CD8-positive, alpha-beta memory T cell (primary cell): Measurements from ENCODE around the gene TM9SF4. TPM values are rescaled to one million over a fixed set of nuclear protein-coding genes. Genes with fewer than 3 reads are reported as not detected.
A peak's percentile ranks its signal among the peaks of the same experiment; 100 is the strongest.

Experiments used
- CTCF ChIA-PET: fragments of 350-600 bp; sonication (Branson Sonifier 250); formaldehyde crosslinking; loops from one replicate; lab custom pipeline; 2021; ENCODE audit warnings: antibody characterized with exemption; lab: Charles Lee
- POLR2A ChIA-PET: fragments of 350-600 bp; sonication (Branson Sonifier 250); formaldehyde crosslinking; loops from one replicate; lab custom pipeline; 2021; ENCODE audit warnings: antibody characterized with exemption; lab: Charles Lee
- DNase-seq, 5 donors: peaks; one replicate each; pipeline versions ENCODE4 v3.0.0 to v3.0.0-alpha.2; 2020 to 2022; ENCODE audit warnings: mixed read lengths in 1 of 5
- H3K27ac ChIP-seq: one replicate; pipeline ENCODE4 v1.7.0; 2013; ENCODE audit warnings: low read depth, mild to moderate bottlenecking, low read length, moderate library complexity
- H3K27me3 ChIP-seq: 2 replicates; pipeline ENCODE4 v1.7.0; 2013; ENCODE audit warnings: low read length, mild to moderate bottlenecking; ENCODE audit not compliant: insufficient read depth, poor library complexity, severe bottlenecking
- H3K36me3 ChIP-seq: 2 replicates; pipeline ENCODE4 v1.7.0; 2013; ENCODE audit warnings: mild to moderate bottlenecking, low read length, moderate library complexity; ENCODE audit not compliant: insufficient read depth
- H3K4me1 ChIP-seq: 2 replicates; pipeline ENCODE4 v1.7.0; 2013; ENCODE audit warnings: mild to moderate bottlenecking, low read length, moderate library complexity; ENCODE audit not compliant: insufficient read depth
- H3K4me3 ChIP-seq: 2 replicates; pipeline ENCODE4 v1.7.0; 2013; ENCODE audit warnings: mild to moderate bottlenecking, low read length
- H3K9me3 ChIP-seq: 2 replicates; pipeline ENCODE4 v1.7.0; 2013; ENCODE audit warnings: mild to moderate bottlenecking, low read length
- H3K27ac Mint-ChIP-seq, 8 donors: one replicate each; pipeline ENCODE4 v1.8.0; 2020 to 2021; ENCODE audit warnings: mixed read lengths in 8 of 8, mild to moderate bottlenecking in 6 of 8, inconsistent platforms in 3 of 8, moderate library complexity in 3 of 8
- H3K27me3 Mint-ChIP-seq, 2 donors: one replicate each; pipeline ENCODE4 v1.8.0; 2020 to 2021; ENCODE audit warnings: mixed read lengths in 2 of 2, mild to moderate bottlenecking in 1 of 2, moderate library complexity in 1 of 2
- H3K36me3 Mint-ChIP-seq, 3 donors: one replicate each; pipeline ENCODE4 v1.8.0; 2020 to 2021; ENCODE audit warnings: mixed read lengths in 3 of 3, inconsistent platforms in 1 of 3, mild to moderate bottlenecking in 1 of 3
- H3K4me1 Mint-ChIP-seq, 3 donors: one replicate each; pipeline ENCODE4 v1.8.0; 2020 to 2021; ENCODE audit warnings: mixed read lengths in 3 of 3, inconsistent platforms in 1 of 3, mild to moderate bottlenecking in 1 of 3
- H3K4me3 Mint-ChIP-seq, 7 donors: one replicate each; pipeline ENCODE4 v1.8.0; 2020 to 2021; ENCODE audit warnings: mixed read lengths in 7 of 7, mild to moderate bottlenecking in 6 of 7, moderate library complexity in 4 of 7, inconsistent platforms in 2 of 7
- H3K9me3 Mint-ChIP-seq, 5 donors: one replicate each; pipeline ENCODE4 v1.8.0; 2020 to 2022; ENCODE audit warnings: mixed read lengths in 5 of 5, mild to moderate bottlenecking in 3 of 5, moderate library complexity in 2 of 5, inconsistent platforms in 1 of 5
- polyA plus RNA-seq: library from polyadenylated mRNA; unstranded; fragments of 300-500 nt; fragmentation: Illumina TruSeq; gene quantifications from one replicate; pipeline ENCODE4 v1.2.3, GENCODE V29; 2021
- total RNA-seq, 2 experiments: library from RNA; stranded (reverse); gene quantifications; one replicate each; pipeline ENCODE4 v1.2.3, GENCODE V29; 2021

The TM9SF4 gene, protein sequence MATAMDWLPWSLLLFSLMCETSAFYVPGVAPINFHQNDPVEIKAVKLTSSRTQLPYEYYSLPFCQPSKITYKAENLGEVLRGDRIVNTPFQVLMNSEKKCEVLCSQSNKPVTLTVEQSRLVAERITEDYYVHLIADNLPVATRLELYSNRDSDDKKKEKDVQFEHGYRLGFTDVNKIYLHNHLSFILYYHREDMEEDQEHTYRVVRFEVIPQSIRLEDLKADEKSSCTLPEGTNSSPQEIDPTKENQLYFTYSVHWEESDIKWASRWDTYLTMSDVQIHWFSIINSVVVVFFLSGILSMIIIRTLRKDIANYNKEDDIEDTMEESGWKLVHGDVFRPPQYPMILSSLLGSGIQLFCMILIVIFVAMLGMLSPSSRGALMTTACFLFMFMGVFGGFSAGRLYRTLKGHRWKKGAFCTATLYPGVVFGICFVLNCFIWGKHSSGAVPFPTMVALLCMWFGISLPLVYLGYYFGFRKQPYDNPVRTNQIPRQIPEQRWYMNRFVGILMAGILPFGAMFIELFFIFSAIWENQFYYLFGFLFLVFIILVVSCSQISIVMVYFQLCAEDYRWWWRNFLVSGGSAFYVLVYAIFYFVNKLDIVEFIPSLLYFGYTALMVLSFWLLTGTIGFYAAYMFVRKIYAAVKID
- 10 to 100 TPM; 48.0 to 49.8 TPM for total RNA-seq
- polyA plus RNA-seq, result 44.0 TPM

DNA sequence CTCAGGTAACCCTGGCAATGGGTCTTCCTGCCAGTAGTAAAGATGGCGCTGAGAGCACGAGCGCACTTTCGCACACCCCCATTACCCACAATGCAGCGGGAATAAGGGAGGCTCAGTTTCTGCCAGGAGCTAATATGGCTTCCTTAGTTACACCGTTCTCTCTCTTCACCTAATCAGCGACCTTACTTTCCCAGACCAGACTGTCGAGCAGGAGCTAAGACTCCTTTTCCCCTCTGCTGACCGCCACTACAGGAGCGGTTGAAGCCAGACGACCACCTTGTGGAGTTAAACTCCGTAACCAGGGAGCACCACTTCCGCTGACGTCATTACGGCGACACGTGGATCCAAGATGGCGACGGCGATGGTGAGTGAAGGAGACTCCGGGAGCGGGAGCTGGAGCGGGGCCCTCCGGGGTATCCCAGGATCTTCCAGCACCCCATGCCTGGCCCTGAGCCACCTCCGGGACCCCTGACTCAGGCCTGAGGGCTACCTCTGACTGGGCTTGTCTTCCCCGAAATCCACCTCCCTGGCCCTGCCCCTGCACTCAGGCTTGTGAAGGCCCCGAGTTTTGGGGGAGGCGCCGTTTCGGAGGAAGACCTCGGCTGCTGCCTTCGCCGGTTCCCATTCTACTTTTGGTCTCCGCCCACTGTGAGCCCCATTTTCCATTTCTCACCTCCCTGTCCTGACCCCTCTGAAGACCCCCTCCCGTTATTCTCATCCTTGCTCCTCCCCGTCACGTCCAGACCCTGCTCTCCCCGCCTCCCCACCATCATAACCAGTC is at the start of gene TM9SF4:
Gene TM9SF4 (plus strand): TSS at position 323 of the 781 bp plus-strand sequence. CDS start 27 bp downstream, at position 350.
- H3K36me3 ChIP-seq, result no peaks in the 10 kb centered on the region
- H3K27me3 Mint-ChIP-seq, result peaks cover 0 to 1% of the 10 kb centered on the region in 2 donors
- H3K27ac ChIP-seq, result peak within 1 kb of the TSS; percentile 100
- H3K4me1 Mint-ChIP-seq, result peaks cover 36 to 44% (median 38%) of the 10 kb centered on the region in 3 donors
- H3K4me1 ChIP-seq, result peaks cover 11% of the 10 kb centered on the region
- peak within 1 kb of the TSS; percentile 94 to 100 (median 97) for H3K4me3 Mint-ChIP-seq
- DNase-seq, result peak; percentile 80 to 93 (median 91)
- H3K36me3 Mint-ChIP-seq, result peaks cover 0 to 17% (median 0%) of the 10 kb centered on the region in 3 donors
- H3K27ac Mint-ChIP-seq, result peak within 1 kb of the TSS; percentile 93 to 100 (median 100)
- no peaks in the 10 kb centered on the region for H3K27me3 ChIP-seq
- H3K4me3 ChIP-seq, result peak within 1 kb of the TSS; percentile 99
- ChIA-PET CTCF (interaction anchor here (0.9 to 1.0 kb wide), 2 partner anchors 9 to 34 kb away, joined by 3 read pairs; no protein-coding TSS in a partner anchor), POLR2A (no interaction called here)
- no peaks in the 10 kb centered on the region for H3K9me3 ChIP-seq
- H3K9me3 Mint-ChIP-seq, result no peaks in the 10 kb centered on the region

DNA sequence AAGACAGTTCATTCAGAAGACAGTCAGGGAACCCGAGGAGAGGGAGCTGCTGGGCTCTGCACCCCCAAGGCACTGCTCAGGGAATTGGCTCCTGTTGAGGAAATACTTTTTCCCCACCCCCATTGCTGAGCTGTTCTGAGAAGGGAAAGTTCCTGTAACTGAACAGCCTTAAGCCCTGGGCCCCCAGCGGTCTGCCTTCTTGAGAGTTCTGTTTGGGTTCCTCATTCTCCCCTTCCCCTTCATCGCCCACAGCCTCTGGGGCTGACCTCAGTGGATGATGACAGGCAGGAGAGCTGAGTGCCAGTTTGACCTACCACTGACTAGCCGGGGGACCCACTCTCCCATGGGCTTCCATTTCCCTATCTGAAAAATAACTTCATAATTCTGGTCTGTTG is 46.7 kb upstream of the TM9SF4 start:
- CTCF ChIA-PET, result no interaction called here
- DNase-seq, result no peak
- Mint-ChIP-seq H3K9me3 (peaks cover 0 to 2% (median 0%) of the 10 kb centered on the region in 5 donors), H3K27ac (peak overlapping the region in 1 of 8 donors; percentile 8), H3K4me1 (no peaks in the 10 kb centered on the region), H3K4me3 (no peak overlapping the region), H3K36me3 (no peaks in the 10 kb centered on the region), H3K27me3 (peaks cover 29 to 49% of the 10 kb centered on the region in 2 donors)
- Histone ChIP-seq H3K27ac (no peak overlapping the region), H3K4me3 (no peak overlapping the region), H3K27me3 (peaks cover 11% of the 10 kb centered on the region), H3K36me3 (no peaks in the 10 kb centered on the region), H3K9me3 (no peaks in the 10 kb centered on the region), H3K4me1 (no peaks in the 10 kb centered on the region)
- POLR2A ChIA-PET, result no interaction called here

DNA sequence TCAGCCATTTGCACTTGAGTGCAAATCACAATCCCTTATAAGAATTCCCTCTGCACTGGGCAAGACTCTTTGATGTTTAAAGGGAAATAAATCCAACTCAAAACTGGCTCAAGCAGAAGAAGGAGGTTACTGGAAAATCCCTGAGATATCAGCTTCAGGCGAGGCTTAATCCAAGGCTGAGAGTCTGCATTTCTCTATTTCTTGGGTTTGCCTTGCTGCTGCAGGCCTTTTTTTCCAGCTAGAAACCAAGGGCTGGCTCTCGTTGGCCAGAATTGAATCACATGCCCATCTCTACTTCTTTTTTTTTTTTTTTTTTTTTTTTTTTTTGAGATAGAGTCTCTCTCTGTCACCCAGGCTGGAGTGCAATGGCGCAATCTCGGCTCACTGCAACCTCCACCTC is 45.8 kb upstream of the TM9SF4 start:
- H3K27ac Mint-ChIP-seq, result no peak overlapping the region
- DNase-seq, result no peak
- POLR2A ChIA-PET, result no interaction called here
- no peak overlapping the region for H3K4me3 Mint-ChIP-seq
- Histone ChIP-seq H3K9me3 (no peaks in the 10 kb centered on the region), H3K4me1 (no peaks in the 10 kb centered on the region), H3K4me3 (no peak overlapping the region), H3K27me3 (peaks cover 8% of the 10 kb centered on the region), H3K36me3 (no peaks in the 10 kb centered on the region), H3K27ac (no peak overlapping the region)
- peaks cover 0 to 2% (median 0%) of the 10 kb centered on the region in 5 donors for H3K9me3 Mint-ChIP-seq
- H3K27me3 Mint-ChIP-seq, result peaks cover 25 to 42% of the 10 kb centered on the region in 2 donors
- H3K36me3 Mint-ChIP-seq, result no peaks in the 10 kb centered on the region
- CTCF ChIA-PET, result interaction anchor here (0.9 to 1.2 kb wide), 2 partner anchors 29 to 33 kb away, joined by 3 read pairs; no protein-coding TSS in a partner anchor
- H3K4me1 Mint-ChIP-seq, result no peaks in the 10 kb centered on the region

DNA sequence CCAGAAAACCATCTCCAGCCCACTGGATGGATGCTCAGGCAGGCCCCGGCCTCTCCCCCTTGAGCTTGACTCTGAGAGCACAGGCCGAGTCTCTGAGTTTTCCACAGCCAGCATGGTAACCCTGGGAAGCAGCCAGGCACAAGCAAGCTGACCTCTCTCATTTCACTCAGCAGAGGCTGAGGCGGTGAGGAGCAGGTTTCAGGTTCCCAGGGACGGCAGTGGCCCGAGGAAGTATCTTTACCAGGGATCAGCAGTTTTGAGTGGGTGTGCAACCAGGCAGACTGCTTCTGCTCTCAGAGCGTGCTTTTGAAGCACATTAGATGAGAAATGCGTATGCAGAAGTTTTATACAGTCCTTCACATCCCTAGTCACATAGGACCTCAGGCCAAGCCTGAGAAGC is 44.8 kb upstream of the TM9SF4 start:
- no peaks in the 10 kb centered on the region for H3K9me3 ChIP-seq
- DNase-seq, result no peak
- no peak overlapping the region for H3K27ac ChIP-seq
- H3K36me3 ChIP-seq, result no peaks in the 10 kb centered on the region
- no peak overlapping the region for H3K4me3 Mint-ChIP-seq
- peaks cover 18 to 36% of the 10 kb centered on the region in 2 donors for H3K27me3 Mint-ChIP-seq
- H3K4me1 Mint-ChIP-seq, result no peaks in the 10 kb centered on the region
- H3K4me3 ChIP-seq, result no peak overlapping the region
- CTCF ChIA-PET, result no interaction called here
- POLR2A ChIA-PET, result no interaction called here
- H3K27me3 ChIP-seq, result peaks cover 4% of the 10 kb centered on the region
- no peaks in the 10 kb centered on the region for H3K4me1 ChIP-seq
- peaks cover 0 to 2% (median 0%) of the 10 kb centered on the region in 5 donors for H3K9me3 Mint-ChIP-seq
- no peaks in the 10 kb centered on the region for H3K36me3 Mint-ChIP-seq
- H3K27ac Mint-ChIP-seq, result no peak overlapping the region

DNA sequence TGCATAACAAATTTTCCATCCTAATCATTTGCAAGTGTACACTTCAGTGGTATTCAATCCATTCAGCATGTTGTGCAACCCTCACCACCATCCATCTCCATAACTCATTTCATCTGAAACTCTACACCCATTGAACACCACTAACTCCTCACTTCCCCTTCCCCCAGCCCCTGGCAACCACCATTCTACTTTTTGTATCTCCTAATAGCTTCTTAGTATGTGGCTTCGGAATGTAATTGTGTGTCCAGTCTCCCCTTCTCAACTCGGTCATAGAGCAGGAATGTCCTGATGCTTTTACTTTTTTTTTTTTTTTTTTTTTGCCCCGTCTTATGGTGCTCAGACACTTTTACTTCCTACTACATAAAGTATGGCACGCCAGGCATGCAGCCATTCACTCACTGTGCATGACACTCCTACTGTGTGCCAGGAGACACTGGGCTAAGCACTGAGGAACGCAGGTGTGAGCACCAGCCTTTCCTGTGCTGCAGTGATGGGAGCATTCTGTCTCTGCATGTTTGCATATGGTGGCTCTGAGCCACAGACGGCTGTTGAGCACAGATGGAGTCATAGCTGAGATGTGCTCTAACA is 42.2 kb upstream of the TM9SF4 start:
- no peaks in the 10 kb centered on the region for H3K9me3 ChIP-seq
- Mint-ChIP-seq H3K9me3 (no peaks in the 10 kb centered on the region), H3K27ac (peak overlapping the region in 2 of 8 donors; percentile 26 to 51), H3K27me3 (peaks cover 10 to 20% of the 10 kb centered on the region in 2 donors), H3K36me3 (no peaks in the 10 kb centered on the region), H3K4me1 (no peaks in the 10 kb centered on the region), H3K4me3 (no peak overlapping the region)
- H3K36me3 ChIP-seq, result no peaks in the 10 kb centered on the region
- no peaks in the 10 kb centered on the region for H3K4me1 ChIP-seq
- ChIA-PET POLR2A (no interaction called here), CTCF (no interaction called here)
- no peaks in the 10 kb centered on the region for H3K27me3 ChIP-seq
- H3K4me3 ChIP-seq, result no peak overlapping the region
- no peak overlapping the region for H3K27ac ChIP-seq
- DNase-seq, result no peak

DNA sequence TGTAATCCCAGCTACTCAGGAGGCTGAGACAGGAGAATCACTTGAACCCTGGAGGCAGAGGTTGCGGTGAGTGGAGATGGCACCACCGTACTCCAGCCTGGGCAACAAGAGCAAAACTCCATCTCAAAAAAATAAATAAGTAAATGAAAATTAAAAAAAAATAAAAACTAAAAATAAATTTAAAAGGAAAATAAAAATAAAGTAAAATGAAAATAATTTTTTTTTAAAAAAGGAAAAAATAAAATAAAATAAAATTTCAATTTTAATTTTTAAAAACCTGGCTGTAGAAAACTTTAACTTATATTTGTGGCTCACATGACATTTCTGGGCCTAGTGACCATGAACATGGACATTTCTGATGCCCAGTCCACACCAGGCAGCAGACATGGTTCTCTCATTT is 41.3 kb upstream of the TM9SF4 start:
- POLR2A ChIA-PET, result no interaction called here
- Histone ChIP-seq H3K36me3 (no peaks in the 10 kb centered on the region), H3K27ac (no peak overlapping the region)

DNA sequence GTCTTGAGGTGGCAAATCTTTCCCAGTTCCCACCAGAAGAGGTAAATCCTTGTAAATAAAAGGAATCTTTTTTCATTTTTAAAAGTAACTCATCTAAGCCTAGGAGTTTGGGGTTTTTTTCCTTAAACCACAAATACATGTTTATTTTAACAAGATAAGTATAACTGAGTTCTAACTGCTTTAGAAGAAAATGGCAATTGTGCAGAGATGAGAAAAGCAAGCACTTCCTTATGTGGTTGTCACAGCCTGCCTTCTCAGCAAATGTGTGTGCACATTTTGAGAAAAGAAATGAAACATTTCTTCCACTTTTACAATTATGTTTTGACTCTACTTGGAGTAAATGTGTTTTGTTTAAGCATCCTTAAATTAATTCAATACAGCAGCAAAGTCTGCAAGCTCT is 39.8 kb upstream of the TM9SF4 start:
- ChIA-PET CTCF (no interaction called here), POLR2A (no interaction called here)
- Mint-ChIP-seq H3K9me3 (no peaks in the 10 kb centered on the region), H3K36me3 (no peaks in the 10 kb centered on the region), H3K27ac (no peak overlapping the region), H3K4me1 (no peaks in the 10 kb centered on the region), H3K27me3 (peaks cover 7 to 22% of the 10 kb centered on the region in 2 donors), H3K4me3 (peak overlapping the region in 1 of 7 donors; percentile 6)
- no peaks in the 10 kb centered on the region for H3K27me3 ChIP-seq
- no peaks in the 10 kb centered on the region for H3K36me3 ChIP-seq
- H3K9me3 ChIP-seq, result no peaks in the 10 kb centered on the region
- no peak for DNase-seq
- H3K27ac ChIP-seq, result no peak overlapping the region
- H3K4me3 ChIP-seq, result no peak overlapping the region
- H3K4me1 ChIP-seq, result no peaks in the 10 kb centered on the region

More for the DNA sequence above, 41.3 kb upstream of the TM9SF4 start:
- no peaks in the 10 kb centered on the region for H3K9me3 Mint-ChIP-seq
- H3K36me3 Mint-ChIP-seq, result no peaks in the 10 kb centered on the region
- no peaks in the 10 kb centered on the region for H3K4me1 Mint-ChIP-seq
- H3K27me3 Mint-ChIP-seq, result peaks cover 7 to 20% of the 10 kb centered on the region in 2 donors
- no peak for DNase-seq
- no peak overlapping the region for H3K27ac Mint-ChIP-seq
- CTCF ChIA-PET, result no interaction called here
- Histone ChIP-seq H3K9me3 (no peaks in the 10 kb centered on the region), H3K27me3 (no peaks in the 10 kb centered on the region), H3K4me1 (no peaks in the 10 kb centered on the region), H3K4me3 (no peak overlapping the region)
- H3K4me3 Mint-ChIP-seq, result no peak overlapping the region
